DMS153 treated with DMSO at 0.1 percent for 48 hours (cell line): ENCODE measurements around the gene ZNF839.

Source experiments
- DNase-seq: peaks from one replicate; lab custom pipeline; 2025; ENCODE audit not compliant: unreplicated experiment; lab: John Stamatoyannopoulos, UW

The ZNF839 gene

GRCh38 chr14:102374264-102374663, 54.7 kb downstream of the ZNF839 start:
- no peak for DNase-seq

DNA sequence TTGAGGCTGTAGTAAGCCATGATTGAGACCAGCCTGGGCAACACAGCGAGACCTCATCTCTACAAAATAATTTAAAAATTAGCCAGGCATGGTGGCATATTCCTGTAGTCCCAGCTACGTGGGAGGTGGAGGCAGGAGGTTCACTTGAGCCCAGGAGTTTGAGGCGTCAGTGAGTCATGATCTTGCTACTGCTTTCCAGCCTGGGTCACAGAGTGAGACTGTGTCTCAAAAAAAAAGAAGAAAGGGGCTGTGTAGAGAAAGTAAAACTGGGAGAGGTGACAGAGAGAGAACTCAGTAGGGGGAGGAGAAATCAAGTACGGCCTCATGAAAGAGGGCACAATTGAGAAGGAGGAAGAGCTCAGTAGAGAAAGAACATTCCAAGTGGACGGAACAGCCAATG, 55.6 kb downstream of the ZNF839 start:
- no peak for DNase-seq

GRCh38 chr14:102377696-102378095, 58.1 kb downstream of the ZNF839 start:
- DNase-seq: no peak

GRCh38 chr14:102378830-102379229, 59.3 kb downstream of the ZNF839 start:
- DNase-seq: no peak

DNA sequence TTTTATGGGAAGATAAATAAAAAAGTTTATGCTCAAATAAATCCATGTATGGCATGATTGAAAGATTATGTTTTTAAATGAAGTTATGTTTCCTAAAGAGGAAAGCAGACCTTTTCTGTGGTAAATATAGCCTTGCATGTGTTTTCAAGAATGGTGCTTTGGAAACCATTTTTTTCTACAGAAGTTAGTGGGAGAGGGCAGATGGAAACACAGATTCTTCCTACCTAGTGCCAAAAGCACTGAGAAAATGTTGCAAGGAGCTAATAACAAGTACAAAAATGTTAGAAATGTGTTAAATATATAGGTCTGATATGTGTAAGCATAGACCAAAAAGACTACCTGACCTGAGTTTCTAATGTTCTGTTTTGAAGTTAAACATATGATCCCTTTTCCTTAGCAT, 67.5 kb downstream of the ZNF839 start:
- DNase-seq: no peak

GRCh38 chr14:102389246-102389645, 69.7 kb downstream of the ZNF839 start:
- no peak for DNase-seq

DNA sequence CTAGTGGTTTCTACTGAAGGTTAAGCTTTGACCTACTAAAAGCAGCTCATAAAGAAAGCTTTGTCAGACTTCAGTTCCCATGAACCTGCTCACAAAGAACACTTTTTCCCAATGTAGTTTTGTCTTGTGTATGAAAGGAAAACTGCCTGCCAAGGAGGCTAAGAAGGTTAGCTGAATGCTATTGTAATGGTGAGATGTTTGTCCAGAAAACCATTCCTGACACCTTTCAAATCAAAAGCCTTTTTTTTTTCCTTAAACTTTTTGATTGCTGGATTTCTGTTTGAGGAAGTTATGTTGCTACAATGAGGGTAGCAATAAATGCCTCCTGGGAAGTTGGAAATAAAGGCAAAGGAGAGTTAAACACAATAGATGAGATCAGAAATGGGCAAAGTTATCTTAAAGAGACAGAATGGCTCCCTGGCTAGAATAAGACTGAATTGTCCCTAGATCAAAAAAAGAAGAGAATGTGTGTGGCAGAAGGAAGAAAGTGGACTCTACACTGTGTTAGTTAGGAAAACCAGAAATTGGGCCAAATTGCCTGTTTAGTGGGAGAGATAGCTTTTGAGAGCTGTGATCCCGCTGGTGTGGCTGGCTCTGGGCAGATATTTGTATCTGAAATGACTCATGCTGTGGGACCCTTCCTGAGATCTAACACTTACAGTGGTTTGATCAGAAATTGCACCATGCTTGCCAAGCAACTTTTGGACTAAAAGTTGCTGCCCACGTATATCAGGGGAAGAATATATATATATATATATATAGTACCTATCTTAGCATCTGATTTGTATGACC, 70.7 kb downstream of the ZNF839 start:
- no peak for DNase-seq
